GM23338 (cell line): ENCODE data around the gene SYNJ2BP. TPM values are rescaled to one million over a fixed set of nuclear protein-coding genes. Genes with fewer than 3 reads are reported as not detected.

Experiments used
- ATAC-seq: fragments of 200-7000 bp; cut with Tn5 transposase; 3 replicates; pipeline ENCODE4 v1.9.1; 2020
- DNase-seq: peaks from one replicate; pipeline ENCODE4 v3.0.0-alpha.2; 2015; ENCODE audit warnings: low spot score
- H2AFZ ChIP-seq: fragments of 200-600 bp; sonication (generic); 2 replicates; pipeline ENCODE4 v1.8.0; 2016; ENCODE audit warnings: antibody characterized with exemption, mild to moderate bottlenecking, moderate library complexity
- H3F3A ChIP-seq: fragments of 200-600 bp; sonication (generic); replicated peaks from 2 replicates; pipeline ENCODE4 v1.8.0; 2017; ENCODE audit warnings: antibody characterized with exemption, mixed run types, low read depth
- H3K27ac ChIP-seq: fragments of 200-600 bp; sonication (generic); 2 replicates; pipeline ENCODE4 v1.6.1; 2016; ENCODE audit warnings: low read depth
- H3K27me3 ChIP-seq: fragments of 200-600 bp; sonication (generic); 2 replicates; pipeline ENCODE4 v1.8.0; 2016; ENCODE audit warnings: mild to moderate bottlenecking, mixed run types, moderate library complexity; ENCODE audit not compliant: insufficient read depth
- H3K36me3 ChIP-seq: fragments of 200-600 bp; sonication (generic); 2 replicates; pipeline ENCODE4 v1.8.0; 2016; ENCODE audit warnings: mild to moderate bottlenecking; ENCODE audit not compliant: insufficient read depth
- H3K4me1 ChIP-seq: fragments of 200-600 bp; sonication (generic); 2 replicates; pipeline ENCODE4 v1.8.0; 2016; ENCODE audit warnings: mild to moderate bottlenecking, moderate library complexity; ENCODE audit not compliant: insufficient read depth
- H3K4me2 ChIP-seq: fragments of 200-600 bp; sonication (generic); 2 replicates; pipeline ENCODE4 v1.7.1; 2017; ENCODE audit warnings: mixed run types
- H3K4me3 ChIP-seq: fragments of 200-600 bp; sonication (generic); 2 replicates; pipeline ENCODE4 v1.6.1; 2016; ENCODE audit warnings: mixed run types
- H3K79me2 ChIP-seq: fragments of 200-600 bp; sonication (generic); replicated peaks from 2 replicates; pipeline ENCODE4 v1.8.0; 2017; ENCODE audit warnings: mild to moderate bottlenecking; ENCODE audit not compliant: insufficient read depth
- H3K9me2 ChIP-seq: fragments of 200-600 bp; sonication (generic); 2 replicates; pipeline ENCODE4 v1.8.0; 2017; ENCODE audit not compliant: insufficient read depth
- H4K20me1 ChIP-seq: fragments of 200-600 bp; sonication (generic); replicated peaks from 2 replicates; pipeline ENCODE4 v1.8.0; 2017; ENCODE audit warnings: mild to moderate bottlenecking; ENCODE audit not compliant: insufficient read depth
- H3K27ac Mint-ChIP-seq: 2 replicates; pipeline ENCODE4 v1.8.0; 2020; ENCODE audit warnings: inconsistent platforms, mild to moderate bottlenecking, moderate library complexity, mixed read lengths
- H3K27me3 Mint-ChIP-seq: 3 replicates; pipeline ENCODE4 v1.8.0; 2022; ENCODE audit warnings: low read depth, mild to moderate bottlenecking, moderate library complexity, mixed read lengths, inconsistent platforms; ENCODE audit not compliant: insufficient read depth, poor library complexity
- H3K36me3 Mint-ChIP-seq: 3 replicates; pipeline ENCODE4 v1.8.0; 2021; ENCODE audit warnings: low read depth, mild to moderate bottlenecking, inconsistent platforms, moderate library complexity, mixed read lengths
- H3K4me1 Mint-ChIP-seq: 3 replicates; pipeline ENCODE4 v1.8.0; 2020; ENCODE audit warnings: mild to moderate bottlenecking, inconsistent platforms, mixed read lengths
- H3K4me3 Mint-ChIP-seq: 3 replicates; pipeline ENCODE4 v1.8.0; 2021; ENCODE audit warnings: moderate library complexity, mild to moderate bottlenecking, inconsistent platforms, mixed read lengths
- H3K9me3 Mint-ChIP-seq: 3 replicates; pipeline ENCODE4 v1.8.0; 2020; ENCODE audit warnings: moderate library complexity, mild to moderate bottlenecking, inconsistent platforms, mixed read lengths
- EZH2 ChIP-seq: fragments of 200-600 bp; sonication (generic); IDR thresholded peaks from one replicate; pipeline ENCODE4 v1.8.0; 2017; ENCODE audit warnings: antibody characterized with exemption, mild to moderate bottlenecking, low read depth; ENCODE audit not compliant: unreplicated experiment
- EZH2phosphoT487 ChIP-seq: fragments of 200-600 bp; sonication (generic); IDR thresholded peaks from one replicate; pipeline ENCODE4 v1.8.1; 2018; ENCODE audit warnings: antibody characterized with exemption; ENCODE audit not compliant: unreplicated experiment
- POLR2AphosphoS5 ChIP-seq: IDR thresholded peaks from 2 replicates; pipeline ENCODE4 v1.6.1; 2016; ENCODE audit warnings: antibody characterized with exemption, low read depth
- STAT1 ChIP-seq: IDR thresholded peaks from one replicate; pipeline ENCODE4 v1.6.1; 2016; ENCODE audit warnings: antibody characterized with exemption; ENCODE audit not compliant: unreplicated experiment
- ZNF114 ChIP-seq: fragments of 250-450 bp; sonication (Bioruptor Pico); IDR thresholded peaks from 2 replicates; pipeline ENCODE4 v1.5.0; 2020; ENCODE audit warnings: mild to moderate bottlenecking, moderate library complexity
- ZNF331 ChIP-seq: fragments of 250-450 bp; sonication (Bioruptor Pico); IDR thresholded peaks from 2 replicates; pipeline ENCODE4 v1.5.0; 2020; ENCODE audit warnings: low read depth, mild to moderate bottlenecking, moderate library complexity
- polyA plus RNA-seq: library from polyadenylated mRNA; unstranded; fragments of >200 nt; fragmentation: Nextera tagmentation; extraction: Ambion mirVana; gene quantifications from 2 replicates; pipeline ENCODE4 v1.2.1, GENCODE V29; 2016
- total RNA-seq: library from RNA; depleted of rRNA; stranded (reverse); fragments of >200 nt; shearing (Covaris generic); gene quantifications from 2 replicates; pipeline ENCODE4 v1.2.3, GENCODE V29; 2014
- TF ChIP-seq, protein P1 (sequence below): fragments of 250-450 bp; sonication (Bioruptor Pico); IDR thresholded peaks from 2 replicates; pipeline ENCODE4 v1.5.0; 2020; ENCODE audit warnings: mild to moderate bottlenecking, moderate library complexity

Gene SYNJ2BP
- total and polyA plus RNA-seq, 2 experiments from 2014 or later: 24.2 to 48.2 TPM

DNA sequence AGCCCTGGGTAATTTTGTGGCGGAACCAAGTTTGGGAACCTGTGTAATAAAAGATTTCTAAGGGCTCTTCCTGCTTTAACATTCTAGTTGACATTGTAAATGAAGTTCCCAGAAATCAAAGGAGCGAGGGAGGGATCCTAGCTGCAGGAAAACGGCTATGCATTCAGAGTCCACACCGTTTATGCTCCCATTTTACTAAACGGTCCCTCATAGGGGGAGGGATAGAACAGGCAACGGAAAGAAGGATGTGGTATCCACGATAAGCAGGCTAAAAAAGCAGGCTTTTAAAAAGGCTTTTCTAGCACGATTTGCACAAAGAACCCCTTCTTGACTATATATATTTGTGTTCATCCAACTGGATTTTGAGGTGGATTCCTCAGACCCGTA is 559 bp downstream of the SYNJ2BP start (continued):
- TF ChIP-seq, protein P1, sequence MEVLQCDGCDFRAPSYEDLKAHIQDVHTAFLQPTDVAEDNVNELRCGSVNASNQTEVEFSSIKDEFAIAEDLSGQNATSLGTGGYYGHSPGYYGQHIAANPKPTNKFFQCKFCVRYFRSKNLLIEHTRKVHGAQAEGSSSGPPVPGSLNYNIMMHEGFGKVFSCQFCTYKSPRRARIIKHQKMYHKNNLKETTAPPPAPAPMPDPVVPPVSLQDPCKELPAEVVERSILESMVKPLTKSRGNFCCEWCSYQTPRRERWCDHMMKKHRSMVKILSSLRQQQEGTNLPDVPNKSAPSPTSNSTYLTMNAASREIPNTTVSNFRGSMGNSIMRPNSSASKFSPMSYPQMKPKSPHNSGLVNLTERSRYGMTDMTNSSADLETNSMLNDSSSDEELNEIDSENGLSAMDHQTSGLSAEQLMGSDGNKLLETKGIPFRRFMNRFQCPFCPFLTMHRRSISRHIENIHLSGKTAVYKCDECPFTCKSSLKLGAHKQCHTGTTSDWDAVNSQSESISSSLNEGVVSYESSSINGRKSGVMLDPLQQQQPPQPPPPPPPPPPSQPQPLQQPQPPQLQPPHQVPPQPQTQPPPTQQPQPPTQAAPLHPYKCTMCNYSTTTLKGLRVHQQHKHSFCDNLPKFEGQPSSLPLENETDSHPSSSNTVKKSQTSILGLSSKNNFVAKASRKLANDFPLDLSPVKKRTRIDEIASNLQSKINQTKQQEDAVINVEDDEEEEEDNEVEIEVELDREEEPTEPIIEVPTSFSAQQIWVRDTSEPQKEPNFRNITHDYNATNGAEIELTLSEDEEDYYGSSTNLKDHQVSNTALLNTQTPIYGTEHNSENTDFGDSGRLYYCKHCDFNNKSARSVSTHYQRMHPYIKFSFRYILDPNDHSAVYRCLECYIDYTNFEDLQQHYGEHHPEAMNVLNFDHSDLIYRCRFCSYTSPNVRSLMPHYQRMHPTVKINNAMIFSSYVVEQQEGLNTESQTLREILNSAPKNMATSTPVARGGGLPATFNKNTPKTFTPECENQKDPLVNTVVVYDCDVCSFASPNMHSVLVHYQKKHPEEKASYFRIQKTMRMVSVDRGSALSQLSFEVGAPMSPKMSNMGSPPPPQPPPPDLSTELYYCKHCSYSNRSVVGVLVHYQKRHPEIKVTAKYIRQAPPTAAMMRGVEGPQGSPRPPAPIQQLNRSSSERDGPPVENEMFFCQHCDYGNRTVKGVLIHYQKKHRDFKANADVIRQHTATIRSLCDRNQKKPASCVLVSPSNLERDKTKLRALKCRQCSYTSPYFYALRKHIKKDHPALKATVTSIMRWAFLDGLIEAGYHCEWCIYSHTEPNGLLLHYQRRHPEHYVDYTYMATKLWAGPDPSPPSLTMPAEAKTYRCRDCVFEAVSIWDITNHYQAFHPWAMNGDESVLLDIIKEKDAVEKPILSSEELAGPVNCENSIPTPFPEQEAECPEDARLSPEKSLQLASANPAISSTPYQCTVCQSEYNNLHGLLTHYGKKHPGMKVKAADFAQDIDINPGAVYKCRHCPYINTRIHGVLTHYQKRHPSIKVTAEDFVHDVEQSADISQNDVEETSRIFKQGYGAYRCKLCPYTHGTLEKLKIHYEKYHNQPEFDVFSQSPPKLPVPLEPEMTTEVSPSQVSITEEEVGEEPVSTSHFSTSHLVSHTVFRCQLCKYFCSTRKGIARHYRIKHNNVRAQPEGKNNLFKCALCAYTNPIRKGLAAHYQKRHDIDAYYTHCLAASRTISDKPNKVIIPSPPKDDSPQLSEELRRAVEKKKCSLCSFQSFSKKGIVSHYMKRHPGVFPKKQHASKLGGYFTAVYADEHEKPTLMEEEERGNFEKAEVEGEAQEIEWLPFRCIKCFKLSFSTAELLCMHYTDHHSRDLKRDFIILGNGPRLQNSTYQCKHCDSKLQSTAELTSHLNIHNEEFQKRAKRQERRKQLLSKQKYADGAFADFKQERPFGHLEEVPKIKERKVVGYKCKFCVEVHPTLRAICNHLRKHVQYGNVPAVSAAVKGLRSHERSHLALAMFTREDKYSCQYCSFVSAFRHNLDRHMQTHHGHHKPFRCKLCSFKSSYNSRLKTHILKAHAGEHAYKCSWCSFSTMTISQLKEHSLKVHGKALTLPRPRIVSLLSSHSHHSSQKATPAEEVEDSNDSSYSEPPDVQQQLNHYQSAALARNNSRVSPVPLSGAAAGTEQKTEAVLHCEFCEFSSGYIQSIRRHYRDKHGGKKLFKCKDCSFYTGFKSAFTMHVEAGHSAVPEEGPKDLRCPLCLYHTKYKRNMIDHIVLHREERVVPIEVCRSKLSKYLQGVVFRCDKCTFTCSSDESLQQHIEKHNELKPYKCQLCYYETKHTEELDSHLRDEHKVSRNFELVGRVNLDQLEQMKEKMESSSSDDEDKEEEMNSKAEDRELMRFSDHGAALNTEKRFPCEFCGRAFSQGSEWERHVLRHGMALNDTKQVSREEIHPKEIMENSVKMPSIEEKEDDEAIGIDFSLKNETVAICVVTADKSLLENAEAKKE (CRISPR knock-in tag): no peak
- TF ChIP-seq EZH2phosphoT487 (no peak), ZNF114 (CRISPR knock-in tag) (no peak), EZH2 (no peak)

DNA sequence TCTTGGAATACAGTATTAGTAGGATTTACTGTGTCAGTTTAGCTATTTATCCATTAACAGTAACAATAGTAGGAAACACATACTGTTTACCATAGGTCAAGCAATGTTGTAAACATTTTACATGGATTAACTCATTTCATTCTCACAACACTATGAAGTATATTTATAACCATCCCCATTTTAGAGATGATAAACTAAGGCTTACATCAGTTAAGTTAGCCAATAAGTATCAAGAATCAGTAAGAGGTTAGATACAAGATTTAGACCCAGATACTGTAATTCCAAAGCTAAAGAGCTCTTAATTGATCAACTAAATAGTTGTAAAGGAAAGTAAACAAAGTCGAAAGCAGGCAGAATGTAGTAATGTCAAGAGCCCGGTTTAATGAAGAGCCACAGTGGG is 1.1 kb downstream of the SYNJ2BP start:
- H4K20me1 ChIP-seq: no peaks in the 10 kb centered on the region; the same call in 1 of the 2 replicates
- H3K36me3 Mint-ChIP-seq: no peaks in the 10 kb centered on the region
- H3K4me1 Mint-ChIP-seq: peaks cover 29% of the 10 kb centered on the region
- ATAC-seq (no peak), DNase-seq (no peak)
- peak overlapping the region; percentile 85 for H3K4me2 ChIP-seq
- peak overlapping the region; percentile 69 for H3K4me3 ChIP-seq
- H3K9me3 Mint-ChIP-seq: no peaks in the 10 kb centered on the region
- H3K27ac ChIP-seq: no peak overlapping the region
- H3K27me3 ChIP-seq: no peaks in the 10 kb centered on the region
- no peak overlapping the region for H3K27ac Mint-ChIP-seq
- H3K4me1 ChIP-seq: peaks cover 5% of the 10 kb centered on the region; the same call in 1 of the 2 replicates
- no peaks in the 10 kb centered on the region for H3F3A ChIP-seq
- H3K79me2 ChIP-seq: peaks cover 57% of the 10 kb centered on the region
- H3K27me3 Mint-ChIP-seq: peaks cover 2% of the 10 kb centered on the region
- peaks cover 7% of the 10 kb centered on the region; the same call in 1 of the 2 replicates for H3K36me3 ChIP-seq
- H3K4me3 Mint-ChIP-seq: peak overlapping the region; percentile 97
- no peaks in the 10 kb centered on the region for H3K9me2 ChIP-seq
- H2AFZ ChIP-seq: no peak overlapping the region
- TF ChIP-seq POLR2AphosphoS5: no peak
- no peak for TF ChIP-seq ZNF114 (CRISPR knock-in tag)
- no peak for TF ChIP-seq ZNF331 (CRISPR knock-in tag)
- TF ChIP-seq STAT1: no peak
- TF ChIP-seq, protein P1 (CRISPR knock-in tag): no peak
- TF ChIP-seq EZH2: no peak
